Measurements from ENCODE around the gene MIPOL1.

- TF ChIP-seq CTCF (IDR thresholded peaks at IDR 0.05) (no peak), POLR2A (IDR thresholded peaks at IDR 0.05) (no peak)
Observed at GRCh38 chr14:37215345-37215744, 17.6 kb downstream of the MIPOL1 start.
